ENCODE measurements around the gene TMEM253.
A peak's percentile ranks its signal among the peaks of the same experiment; 100 is the strongest.

The TMEM253 gene

DNA sequence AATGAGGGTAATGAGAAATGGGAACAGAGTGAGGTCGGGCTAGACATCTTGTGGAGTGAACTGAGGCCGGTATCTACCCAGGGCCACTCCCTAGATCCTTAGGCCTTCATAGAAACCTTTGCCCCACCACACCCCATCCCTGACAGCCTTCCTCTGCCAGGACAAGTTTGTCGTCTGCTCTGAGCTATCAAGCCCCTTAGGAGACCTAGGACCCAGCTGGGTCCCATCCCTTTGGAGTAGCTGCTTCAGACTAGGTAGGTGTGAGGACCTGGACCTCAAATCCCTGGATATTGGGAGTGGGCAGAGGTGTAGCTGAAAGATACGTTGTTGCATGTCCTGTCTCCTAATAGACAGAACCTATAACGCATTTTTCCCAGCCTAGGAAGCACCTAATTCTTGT, at the start of gene TMEM253:
TMEM253 (plus strand) TSS at position 136 of the 400 bp plus-strand sequence. CDS start 278 bp downstream, outside the sequence.
- no peak for DNase-seq

DNA sequence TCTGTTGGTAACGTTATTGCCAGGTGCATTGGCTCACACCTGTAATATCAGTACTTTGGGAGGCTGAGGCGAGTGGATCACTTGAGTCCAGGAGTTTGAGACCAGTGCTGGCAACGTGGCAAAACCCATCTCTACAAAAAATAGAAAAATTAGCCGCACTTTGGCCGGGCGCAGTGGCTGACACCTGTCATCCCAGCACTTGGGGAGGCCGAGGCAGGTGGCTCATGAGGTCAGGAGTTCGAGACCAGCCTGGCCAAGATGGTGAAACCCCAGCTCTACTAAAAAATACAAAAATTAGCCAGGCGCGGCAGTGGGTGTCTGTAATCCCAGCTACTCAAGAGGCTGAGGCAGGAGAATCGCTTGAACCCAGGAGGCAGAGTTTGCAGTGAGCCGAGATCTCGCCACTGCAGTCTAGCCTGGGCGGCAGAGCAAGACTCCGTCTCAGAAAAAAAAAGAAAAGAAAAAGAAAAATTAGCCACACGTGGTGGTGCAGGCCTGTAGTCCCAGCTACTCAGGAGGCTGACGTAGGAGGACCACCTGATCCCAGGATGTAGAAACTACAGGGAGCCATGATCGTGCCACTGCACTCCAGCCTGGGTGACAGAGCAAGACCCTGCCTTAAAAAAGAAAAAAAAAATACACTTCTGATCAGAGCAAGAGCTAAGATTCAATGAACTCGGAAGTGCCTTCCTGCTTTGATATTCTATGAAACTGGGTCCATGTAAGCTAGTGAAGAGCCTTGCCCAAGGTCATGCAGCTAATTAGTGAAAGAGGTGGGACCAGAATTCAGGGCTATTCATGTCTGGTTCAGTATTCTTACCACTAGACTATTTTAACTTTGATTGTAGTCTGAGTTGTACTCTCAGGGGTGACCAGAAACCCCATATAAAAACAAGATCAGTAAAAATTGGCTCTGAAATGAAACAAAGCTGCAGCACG, 47.4 kb upstream of the TMEM253 start:
- no peak for DNase-seq

DNA sequence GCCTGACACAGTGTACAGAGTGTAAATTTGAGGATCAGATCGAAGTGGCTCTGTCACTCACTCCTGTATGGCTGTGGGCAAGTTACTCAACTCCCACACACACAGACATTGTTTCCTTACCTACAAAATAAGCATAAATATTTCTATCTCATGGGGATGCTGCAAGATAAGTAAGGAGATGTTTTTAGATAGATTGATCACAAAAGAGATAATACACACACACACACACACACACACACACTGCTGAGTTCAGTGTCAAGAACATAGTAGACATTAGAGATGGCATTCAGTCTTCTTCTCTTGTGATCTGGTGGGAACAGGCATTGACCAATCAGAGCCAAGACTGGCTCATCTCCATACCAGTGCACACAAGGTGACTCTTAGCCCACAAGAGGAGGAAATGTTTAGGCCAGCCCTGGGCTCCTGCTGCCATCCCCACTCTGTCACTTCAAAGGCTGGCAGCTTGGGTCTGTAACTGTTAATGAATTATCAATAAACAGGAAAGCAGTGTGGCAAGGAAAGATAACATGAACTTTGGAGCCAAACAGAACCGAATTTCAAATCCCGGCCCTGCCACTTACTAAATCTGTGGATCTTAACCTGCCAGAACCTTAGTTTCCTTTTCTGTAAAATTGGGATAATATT, 46.6 kb upstream of the TMEM253 start:
- no peak for DNase-seq

DNA sequence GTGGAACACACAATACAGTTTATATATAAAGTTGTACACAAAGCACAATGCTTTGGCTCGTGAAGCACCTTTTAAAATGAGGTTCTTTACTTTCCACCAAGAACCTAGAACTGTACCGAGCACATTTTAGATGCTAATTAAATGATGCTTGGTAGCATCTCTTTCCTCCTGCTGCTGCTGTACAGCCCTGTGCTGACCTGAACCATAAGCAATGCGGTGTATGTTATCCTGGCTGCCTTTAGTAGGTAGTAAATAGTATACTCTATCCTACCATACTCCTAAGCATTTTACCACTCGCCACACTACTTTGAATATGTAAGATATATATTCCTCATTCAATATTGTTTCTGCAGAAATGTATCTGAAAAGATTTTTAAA, 46.1 kb upstream of the TMEM253 start:
- no peak for DNase-seq

DNA sequence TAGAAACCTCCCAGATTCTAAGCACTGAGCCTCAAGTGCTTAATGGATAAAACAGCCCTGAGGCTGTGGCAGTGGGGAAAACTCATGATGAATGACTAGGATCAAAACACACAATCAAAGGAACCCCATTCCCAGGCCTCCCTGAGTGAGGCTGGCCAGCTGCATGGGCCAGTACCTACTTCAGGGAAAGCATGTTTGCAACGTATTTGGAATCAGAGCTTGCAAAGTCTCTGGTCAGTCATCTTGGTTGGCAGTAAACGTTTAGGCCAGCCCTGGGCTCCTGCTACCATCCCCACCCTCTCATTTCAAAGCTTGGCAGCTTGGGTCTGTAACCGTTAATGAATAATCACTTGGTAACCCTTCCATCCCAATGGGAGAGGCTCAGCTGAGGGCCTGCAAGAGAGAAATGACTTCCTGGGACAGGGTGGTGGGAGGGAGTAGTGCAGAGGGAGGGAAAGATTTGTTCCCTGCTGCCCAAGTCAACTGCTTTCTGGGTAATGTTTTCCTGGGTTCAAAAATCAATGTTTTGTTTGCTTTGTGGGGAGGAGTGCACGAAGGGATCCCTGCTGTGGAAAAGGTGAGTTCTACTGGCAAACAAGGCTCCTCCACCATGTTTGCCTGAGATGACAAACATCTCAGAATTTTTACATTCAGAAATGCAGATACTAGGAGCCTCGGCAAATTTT, 45.3 kb upstream of the TMEM253 start:
- no peak for DNase-seq

DNA sequence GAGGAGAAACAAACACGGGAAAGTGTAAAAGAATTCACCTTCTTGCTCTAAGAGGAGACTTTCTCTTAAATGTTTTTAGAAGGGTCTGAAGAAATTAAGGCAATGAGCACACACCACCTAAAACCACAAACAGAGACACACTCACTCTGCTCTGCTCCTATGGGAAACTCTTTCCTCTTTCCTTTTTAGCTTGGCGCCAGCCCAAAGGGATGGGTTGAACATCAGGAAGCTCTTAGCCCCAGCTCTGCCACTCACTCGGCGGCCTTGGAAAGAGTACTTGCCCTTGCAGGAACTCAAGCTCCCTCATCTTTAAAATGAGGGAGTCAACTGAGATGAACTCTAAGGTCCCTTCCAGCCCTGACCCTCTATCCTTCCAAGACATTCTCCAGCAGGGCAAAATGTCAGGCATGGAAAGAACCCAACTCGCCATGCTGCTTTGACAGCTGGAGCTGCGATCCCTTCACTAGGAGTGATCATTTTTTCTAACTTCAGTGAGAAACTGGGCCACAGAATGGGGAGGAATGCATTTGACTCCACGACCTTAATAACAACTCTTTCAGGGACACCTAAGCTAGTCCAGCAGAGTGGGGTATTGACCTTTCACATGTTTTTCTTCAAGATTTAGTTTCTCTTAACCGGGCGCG, 44.2 kb upstream of the TMEM253 start:
- no peak for DNase-seq

DNA sequence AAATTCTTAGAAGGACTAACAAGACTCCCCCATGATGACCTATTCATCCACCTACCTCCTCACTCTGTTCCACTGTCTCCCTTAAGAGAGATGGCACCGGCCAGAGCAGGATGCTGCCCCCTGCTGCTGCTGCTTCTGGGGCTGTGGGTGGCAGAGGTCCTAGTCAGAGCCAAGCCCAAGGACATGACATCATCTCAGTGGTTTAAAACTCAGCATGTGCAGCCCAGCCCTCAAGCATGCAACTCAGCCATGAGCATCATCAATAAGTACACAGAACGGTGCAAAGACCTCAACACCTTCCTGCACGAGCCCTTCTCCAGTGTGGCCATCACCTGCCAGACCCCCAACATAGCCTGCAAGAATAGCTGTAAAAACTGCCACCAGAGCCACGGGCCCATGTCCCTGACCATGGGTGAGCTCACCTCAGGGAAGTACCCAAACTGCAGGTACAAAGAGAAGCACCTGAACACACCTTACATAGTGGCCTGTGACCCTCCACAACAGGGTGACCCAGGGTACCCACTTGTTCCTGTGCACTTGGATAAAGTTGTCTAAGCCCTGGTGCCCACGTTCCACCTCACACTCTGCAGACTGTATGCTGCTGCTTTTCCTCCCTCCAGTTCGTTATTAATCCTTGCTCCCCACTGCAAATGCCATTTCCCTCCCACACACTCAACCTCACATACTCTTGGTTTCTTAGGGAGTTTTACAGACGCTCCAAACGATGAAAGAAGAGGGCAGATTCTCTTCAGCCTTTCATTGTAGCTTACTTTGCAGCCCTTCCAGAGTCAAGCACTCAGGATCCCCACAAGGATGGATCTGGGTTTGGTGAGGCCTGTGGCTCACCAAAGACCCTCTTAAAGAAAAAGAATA, 42.8 kb upstream of the TMEM253 start, which contains the start of gene RNASE8:
RNASE8 (plus strand) TSS at position 20 of the 873 bp plus-strand sequence; CDS start at position 91, 71 bp downstream.
- no peak for DNase-seq

DNA sequence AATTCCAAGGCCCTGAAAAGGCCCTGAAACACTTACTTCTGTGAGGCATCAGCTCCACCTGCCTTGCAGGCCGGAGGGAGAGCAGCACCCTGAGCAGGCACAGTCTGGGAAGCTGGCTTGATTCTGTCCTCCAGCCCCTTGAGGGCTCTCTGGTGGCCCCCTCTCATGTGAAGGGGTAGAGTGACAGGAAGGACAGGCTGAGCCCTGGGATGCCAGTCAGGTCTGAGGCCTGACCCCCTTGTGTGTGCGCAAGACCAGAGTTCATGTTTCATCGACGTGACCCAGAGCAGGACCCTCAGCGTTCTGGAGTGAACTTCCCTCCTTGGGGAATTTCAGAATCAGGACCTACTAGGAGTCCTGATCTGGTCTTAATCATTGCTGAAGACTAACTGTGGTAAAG, 42.0 kb upstream of the TMEM253 start:
- no peak for DNase-seq

DNA sequence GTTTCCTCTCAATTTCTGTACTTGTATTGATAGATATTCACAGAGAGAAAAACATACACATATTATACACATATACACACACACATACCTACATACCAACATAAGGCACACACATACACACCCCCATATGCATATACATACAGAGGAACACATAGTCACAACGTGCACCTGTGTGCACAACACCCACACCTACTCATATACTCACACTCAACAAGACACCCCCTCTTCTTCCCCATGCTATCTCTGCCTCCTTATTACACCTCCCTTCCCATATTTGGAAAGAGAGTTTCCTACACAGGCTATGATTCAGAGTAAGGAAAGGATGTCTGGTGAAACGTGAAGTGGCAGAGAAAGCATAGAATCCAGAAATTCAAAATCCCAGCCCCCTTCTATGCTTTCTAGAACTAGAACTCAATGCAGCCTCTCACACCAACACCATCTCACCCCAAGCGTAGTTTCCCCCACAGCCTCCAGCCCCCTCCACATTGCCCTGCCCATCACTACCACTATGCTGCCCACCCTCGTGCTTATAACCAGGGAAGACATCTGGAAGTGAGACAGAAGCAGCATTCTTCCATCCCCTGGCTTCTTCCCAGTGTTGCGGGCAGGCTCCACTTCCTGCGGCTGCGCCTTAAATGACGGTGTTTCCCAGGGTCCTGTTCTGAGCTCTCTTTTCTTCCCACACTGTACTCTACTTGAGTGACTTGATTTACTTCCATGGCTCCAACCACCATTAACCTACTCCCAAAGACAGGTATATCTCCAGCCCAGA, 40.8 kb upstream of the TMEM253 start:
- DNase-seq: no peak

DNA sequence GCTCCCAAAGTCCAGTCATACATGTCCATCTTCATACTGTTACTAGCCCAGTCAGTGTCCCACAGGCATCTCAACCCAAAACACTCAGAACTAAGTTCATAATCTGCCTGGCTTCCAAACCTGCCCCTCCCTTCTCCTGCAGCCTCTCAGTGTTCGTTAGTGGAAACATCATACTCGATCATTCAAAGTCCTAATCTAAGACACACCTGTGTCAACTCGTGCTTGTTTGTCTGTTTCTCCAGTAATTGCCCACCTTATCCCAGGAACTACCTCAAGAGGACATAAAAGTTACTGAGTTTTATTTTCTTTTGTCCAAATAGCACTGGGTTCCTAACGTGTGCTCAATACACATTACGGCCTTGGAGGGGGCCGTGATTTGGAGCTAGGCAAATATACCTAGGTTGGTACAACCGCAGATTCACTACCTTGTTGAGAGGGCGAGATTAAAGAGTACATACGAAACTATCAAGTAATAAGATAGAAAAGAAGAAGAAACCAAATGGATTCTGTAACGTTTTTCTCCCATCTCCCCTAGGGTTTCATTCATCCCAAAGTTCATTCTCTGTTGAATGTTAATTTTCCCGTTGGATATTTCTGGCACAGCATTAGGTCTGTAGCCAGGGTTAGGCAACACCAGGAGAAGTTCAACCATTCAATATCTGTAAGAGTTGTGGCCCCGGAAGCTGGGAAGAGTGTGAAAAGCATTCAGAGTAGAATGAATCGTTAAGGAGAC, 40.1 kb upstream of the TMEM253 start:
- no peak for DNase-seq

DNA sequence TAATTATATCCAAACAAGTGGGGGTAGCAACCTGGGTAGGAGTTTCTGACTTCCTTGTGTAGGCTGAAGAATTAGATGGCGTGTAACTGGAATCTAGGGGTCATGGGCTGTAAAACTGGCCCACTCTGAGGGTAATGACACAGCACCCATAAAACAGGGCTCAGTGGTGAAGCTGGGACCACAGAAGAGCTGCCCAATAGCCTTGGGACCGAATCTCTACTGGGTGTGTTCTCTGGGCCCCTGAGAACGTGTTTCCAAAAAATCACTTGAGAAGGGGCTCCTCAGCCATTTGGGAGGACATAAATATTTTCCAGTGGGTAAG, 39.6 kb upstream of the TMEM253 start:
- DNase-seq: no peak

DNA sequence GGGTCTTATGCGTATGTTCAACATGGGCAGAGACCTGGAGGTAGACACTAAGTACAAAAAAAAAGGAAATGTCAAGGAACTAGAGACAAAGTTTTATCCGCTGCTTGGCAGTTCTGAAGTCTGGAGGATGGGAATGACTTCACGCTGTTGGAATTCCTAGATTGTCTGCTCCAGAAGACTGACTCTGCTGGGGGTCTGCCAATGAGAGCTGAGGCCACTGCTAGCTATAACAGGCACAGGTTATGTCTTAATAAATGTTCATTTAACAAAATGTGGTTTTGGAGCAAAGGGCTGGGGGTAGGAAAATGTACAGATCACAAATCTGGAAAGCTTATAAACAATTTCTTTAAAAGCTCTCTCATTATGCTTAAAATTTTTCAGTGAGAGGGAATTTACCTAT, 37.4 kb upstream of the TMEM253 start:
- no peak for DNase-seq

DNA sequence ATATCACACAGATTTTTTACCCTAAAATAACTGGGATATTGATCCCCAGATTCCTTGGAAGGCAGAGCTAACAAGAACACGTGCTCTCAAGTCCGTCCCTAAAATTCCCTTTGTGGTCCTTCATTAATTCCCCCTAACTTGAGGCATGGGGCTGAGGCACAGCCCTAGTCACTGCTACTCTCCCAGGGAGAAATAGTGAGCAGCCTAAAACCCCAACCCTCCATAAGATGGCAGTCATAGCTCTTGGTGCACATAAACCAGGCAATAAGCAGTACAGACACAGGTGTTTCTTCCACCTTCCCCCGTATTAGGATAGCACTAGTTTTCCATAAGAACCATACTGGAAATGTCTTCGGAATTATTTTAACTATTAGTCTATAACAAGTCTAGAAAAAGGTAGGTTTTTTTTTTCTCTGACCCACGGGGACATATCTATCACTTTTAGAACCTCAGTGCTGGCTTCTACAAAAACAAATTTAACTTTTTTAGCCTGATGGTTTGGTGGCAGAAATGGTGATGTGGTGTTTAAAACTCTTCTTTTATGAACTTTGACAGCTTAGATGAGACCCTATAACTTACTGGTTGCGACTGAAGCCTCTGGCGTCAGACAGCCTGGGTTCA, 33.9 kb upstream of the TMEM253 start:
- no peak for DNase-seq

DNA sequence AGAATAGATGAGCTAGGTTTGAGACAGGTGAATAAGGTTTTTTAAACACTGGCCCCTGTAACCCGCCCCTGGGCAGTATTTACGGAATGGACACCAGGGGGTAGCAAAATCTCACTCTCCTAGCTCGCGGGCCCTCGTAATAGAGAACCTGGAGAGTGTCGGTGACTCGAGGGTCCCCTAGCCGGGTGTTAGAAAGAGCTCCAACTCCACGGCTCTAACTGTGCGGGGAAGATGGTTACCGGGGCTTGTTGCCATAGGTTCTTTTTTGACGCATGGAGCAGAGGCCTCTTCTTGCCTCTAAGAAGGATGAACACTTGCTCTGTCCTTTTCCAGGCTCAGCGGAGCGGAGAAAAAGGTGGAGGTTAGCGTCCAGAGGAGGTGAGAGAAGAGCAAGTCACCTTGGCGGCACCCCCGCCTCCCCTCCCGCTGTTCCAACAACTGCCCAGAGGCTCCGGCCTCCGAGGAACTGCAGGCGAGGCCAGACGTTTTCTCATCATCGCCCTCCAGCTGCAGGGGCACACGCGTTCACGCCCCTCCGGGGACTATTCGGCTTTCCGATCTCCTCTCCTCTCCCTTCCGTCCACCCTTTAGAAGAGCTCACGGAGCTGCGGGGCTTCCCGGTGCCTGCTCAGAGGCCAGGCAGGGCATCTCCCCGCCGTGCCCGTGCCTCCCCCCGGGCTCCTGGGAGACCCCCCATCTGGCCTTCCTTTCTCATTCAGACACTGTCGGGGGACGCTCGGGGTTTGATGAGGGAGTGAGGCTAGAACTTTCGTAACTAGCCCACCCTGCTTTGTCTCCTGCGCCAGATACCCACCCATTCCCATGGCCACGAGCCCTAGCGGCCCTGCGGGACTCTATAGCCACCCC, 32.1 kb upstream of the TMEM253 start:
- DNase-seq: peak in 1 of 2 experiments; percentile 41

DNA sequence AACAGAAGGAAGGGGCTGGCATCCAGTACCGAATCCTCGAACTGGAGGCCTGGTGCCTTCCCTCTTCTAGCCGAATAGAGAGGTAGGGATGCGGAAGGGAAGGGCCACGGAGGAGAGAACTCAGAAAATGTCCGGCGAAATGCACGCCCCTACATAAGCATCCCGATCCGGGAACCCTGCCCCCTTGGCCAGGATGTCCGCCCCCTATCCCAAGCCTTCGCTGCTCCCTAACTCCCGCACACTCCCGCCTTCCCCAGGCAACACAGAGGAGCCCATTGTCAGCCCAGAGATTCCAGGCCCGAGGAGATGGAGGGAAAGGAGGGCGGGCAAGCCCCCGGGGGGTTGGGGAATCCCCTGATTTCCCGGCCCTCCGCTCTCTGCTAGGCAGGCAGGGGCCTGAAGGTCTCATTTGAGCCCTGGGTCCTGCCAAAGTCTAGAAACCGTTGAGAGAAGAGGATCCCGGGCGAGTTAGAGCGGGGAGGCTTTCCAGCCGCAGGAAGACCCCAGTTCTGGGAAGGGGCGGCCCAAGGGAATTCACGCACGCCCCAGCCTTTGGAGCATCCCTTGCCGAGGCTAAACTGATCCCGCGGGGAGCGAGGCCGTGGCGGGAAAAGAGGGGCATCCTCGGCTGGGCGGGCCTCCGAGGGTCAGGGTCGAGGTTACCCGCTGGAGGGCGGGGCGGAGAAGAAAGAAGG, 31.3 kb upstream of the TMEM253 start:
- no peak for DNase-seq

DNA sequence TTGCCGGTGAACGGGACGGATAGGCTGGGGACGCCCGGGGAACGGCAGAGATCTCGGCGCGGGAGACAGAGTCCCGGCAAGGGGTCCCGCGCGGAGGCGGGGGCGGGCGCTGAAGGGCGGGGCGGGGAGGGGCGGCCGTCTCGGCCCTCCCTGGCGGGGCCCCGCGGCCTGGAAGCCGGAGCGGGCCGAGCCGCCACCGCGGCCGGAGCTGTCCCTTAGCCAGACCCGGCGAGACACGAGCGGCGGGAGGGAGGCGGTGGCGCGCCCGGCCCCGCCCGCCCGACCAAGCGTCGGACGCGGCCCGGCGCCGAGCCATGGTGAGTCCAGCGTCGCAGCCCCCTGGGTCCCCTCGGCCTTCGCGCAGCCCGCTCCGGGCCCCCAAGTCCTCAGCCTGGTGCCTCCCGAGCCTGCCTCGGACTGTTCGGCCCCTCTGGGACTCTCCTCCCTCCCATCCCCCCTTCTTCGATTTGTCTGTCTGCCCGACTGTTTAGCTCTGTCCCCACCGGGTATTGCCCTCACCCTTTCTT, 30.7 kb upstream of the TMEM253 start, which contains the start of gene ARHGEF40:
ARHGEF40 (plus strand) TSS at position 222 of the 527 bp plus-strand sequence; CDS start at position 315, 93 bp downstream.
- peak; percentile 8 to 34 for DNase-seq

DNA sequence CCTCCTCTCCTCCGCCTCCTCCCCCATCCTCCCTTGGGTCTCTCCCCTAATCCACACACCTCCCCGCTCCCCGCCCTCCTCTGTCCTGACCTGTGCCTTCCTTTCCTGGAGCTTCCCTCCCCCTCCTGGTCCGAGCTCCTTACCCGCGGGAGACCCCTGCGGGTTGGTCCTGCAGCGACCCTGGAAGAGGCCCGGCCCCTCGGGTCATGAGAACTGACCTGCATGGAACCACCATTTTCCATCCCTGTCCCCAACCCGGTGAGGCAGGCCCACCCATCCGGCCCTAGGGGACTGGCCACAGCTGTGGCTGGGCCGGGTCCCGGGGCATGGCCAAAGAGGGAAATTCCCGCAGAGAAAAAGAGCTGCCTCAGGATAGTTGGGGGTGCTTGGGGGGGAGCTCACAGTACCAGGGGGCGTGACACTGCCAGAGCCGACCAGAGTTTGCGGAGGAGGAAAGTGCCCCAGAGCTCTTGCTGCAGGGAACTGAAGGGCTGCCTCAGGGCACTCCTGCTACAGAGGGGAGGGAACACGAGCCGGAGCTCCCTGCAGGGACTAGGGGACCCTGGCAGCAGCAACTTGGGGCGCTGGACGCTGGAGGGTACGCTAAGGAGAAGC, 30.1 kb upstream of the TMEM253 start:
- DNase-seq: no peak
